ENCODE results near the gene NARS2.

- TF ChIP-seq E4F1 (IDR thresholded peaks at IDR 0.05; ENCODE audit: borderline replicate concordance, partially characterized antibody) (no peak), NFYA (IDR thresholded peaks at IDR 0.05; ENCODE audit: borderline replicate concordance, low read depth, low read length) (no peak), CTCF (IDR thresholded peaks at IDR 0.05 in 2 of 3, conservative IDR thresholded peaks at IDR 0.05 in 1 of 3; ENCODE audit: control insufficient read depth in 2 of 3, extremely low read depth in 1 of 3, insufficient read depth in 1 of 3, low read depth in 3 of 3, low read length in 3 of 3) (peak in 2 of 3 experiments; percentile 35 to 41; a peak in 2 of 6 replicates), TAF1 (IDR thresholded peaks at IDR 0.05; ENCODE audit: borderline replicate concordance, low read depth, low read length) (no peak), MLLT1 (IDR thresholded peaks at IDR 0.05) (no peak), ZZZ3 (IDR thresholded peaks at IDR 0.05; ENCODE audit: control insufficient read depth, insufficient read length, low read depth) (no peak), SRF (IDR thresholded peaks at IDR 0.05; ENCODE audit: low read depth in 2 of 2, low read length in 2 of 2) (no peak), POLR2A (IDR thresholded peaks at IDR 0.05; ENCODE audit: low read depth, low read length) (no peak), EGR1 (IDR thresholded peaks at IDR 0.05; ENCODE audit: borderline replicate concordance in 1 of 2, low read depth in 2 of 2, low read length in 2 of 2) (no peak), POLR2AphosphoS5 (IDR thresholded peaks at IDR 0.05; ENCODE audit: low read length) (no peak), MXI1 (IDR thresholded peaks at IDR 0.05; ENCODE audit: low read depth, low read length) (no peak)
These were observed 142.6 kb downstream of the NARS2 start for GRCh38 chr11:78432058-78432515.
